Activated T-cell treated with anti-CD3 and anti-CD28 coated beads for 24 hours (primary cell): ENCODE data around the gene CTU1.

ENCODE experiments used
- DNase-seq: peaks from one replicate; pipeline ENCODE4 v3.0.0-alpha.2; 2020; ENCODE audit warnings: low read depth

The CTU1 gene

DNA sequence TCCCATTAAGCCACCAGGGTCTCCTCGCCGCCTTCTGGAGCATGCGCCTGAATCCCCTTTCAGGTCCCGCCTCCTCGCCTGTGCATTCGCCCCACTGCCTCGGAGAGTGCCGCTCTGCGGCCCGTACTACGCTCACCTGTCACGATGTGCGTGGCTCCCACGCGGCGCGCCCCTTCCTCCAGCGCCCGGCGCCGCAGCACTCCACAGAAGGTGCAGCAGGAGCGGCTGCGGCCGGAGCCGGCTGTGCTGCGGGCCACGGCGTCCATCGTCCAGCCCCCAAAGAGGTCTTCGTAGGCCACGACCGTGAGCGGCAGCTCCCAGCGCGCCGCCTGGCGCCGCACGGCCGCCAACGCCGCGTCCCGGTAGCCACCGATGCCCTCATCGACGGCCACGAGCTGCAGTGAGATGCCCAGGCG lies 4.3 kb downstream of the CTU1 start:
- DNase-seq = no peak

- no peak for DNase-seq
Measured at GRCh38 chr19:51102991-51103390, 5.2 kb downstream of the CTU1 start.

- no peak for DNase-seq
Measured at GRCh38 chr19:51101171-51101865, 6.9 kb downstream of the CTU1 start.

GRCh38 chr19:51100601-51101000 lies 7.6 kb downstream of the CTU1 start:
- no peak for DNase-seq

DNA sequence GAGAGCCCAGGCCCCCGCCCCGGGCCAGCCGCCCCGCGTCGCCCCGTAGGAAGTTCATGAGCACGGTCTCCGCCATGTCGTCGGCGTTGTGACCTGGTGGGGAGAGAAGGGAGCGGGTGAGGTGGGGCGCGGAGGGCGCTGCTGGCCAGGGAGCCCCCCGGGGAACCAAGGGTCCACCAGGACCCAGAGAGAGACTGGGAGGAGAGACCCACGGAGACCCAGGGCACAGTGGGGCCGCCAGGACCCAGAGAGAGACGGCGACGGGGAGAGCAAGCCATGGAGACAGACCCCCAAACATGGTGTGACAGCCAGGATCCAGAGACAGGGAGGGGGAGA lies 9.2 kb downstream of the CTU1 start:
- no peak for DNase-seq

DNA sequence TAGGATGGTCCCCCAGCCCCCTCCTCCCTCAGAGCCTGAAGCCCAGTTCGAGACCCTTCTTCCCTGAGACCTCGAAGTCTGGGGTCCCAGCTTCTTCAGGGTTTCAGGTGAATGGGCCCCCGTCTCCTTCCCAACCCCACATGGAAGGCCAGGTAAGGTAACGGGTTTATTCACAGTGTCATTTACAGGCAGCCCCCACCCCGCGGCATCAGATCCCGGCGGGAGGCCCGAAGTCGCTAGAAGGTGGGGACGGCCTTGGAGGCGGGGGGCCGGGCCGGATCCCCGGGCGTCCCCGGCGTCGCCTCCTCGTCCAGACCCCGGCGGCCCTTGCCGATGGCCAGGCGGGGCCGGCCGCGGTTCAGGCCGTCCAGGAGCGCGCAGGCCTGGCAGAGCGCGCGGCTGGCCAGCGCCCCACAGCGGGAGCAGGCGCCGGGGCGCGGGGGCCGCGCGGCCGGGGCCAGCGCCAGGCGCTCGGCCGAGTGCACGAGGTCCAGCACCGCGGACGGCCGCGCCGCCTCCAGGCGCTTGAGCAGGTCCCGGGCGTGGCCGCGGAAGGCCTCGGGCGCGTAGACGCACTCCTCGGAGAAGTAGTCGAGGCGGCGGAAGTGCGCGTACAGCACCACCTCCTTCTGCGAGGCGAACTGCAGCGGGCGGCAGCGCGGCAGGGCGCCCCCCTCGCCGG lies 9.7 kb downstream of the CTU1 start:
- no peak for DNase-seq

- no peak for DNase-seq
Measured at GRCh38 chr19:51097796-51098195, 10.4 kb downstream of the CTU1 start.

GRCh38 chr19:51097166-51097738 lies 11.0 kb downstream of the CTU1 start:
- peak; percentile 51 for DNase-seq

- DNase-seq = no peak
Measured at GRCh38 chr19:51096473-51097165, 11.6 kb downstream of the CTU1 start.

GRCh38 chr19:51094696-51095279 lies 13.4 kb downstream of the CTU1 start:
- peak; percentile 11 for DNase-seq

DNA sequence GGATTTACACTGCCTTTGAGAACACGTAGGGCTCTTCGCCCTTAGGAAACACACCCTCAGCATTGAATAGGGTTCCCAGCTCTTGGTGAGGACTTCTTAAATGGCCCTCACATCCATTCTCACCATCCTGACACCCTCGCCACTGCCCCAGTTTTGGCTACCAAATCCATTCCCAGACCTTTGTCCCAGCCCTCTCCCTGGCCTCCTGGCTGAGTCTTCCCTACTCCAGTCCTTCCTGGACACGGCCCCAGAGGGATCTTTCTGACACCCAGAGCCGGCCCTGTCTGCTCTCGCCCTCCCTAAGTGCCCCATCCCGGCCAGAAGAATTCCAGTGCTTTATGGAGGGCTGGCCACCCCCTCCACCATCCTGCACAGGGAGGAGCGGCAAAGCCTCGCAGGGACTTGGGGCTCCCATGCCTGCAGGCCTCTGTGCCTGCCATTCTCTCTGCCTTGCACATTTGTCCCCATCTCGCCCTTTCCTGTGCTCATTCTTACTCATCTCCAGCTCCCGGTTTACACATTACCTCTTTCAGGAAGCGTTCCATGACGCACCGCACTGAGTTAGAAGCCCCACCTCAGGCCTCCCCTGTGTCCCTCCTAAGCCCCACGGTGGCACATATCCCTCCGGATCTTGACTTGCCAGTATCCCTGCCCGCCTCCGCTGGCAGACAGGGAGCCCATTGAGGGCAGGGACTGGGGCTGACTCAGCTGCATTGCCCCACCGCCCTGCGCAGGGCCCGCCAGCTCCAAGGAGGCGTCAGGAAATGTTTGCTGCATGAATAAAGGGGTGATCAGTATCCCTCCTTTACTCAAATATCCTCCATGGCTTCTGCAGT lies 14.5 kb downstream of the CTU1 start:
- DNase-seq = no peak

GRCh38 chr19:51093101-51093500 lies 15.1 kb downstream of the CTU1 start:
- DNase-seq = no peak

GRCh38 chr19:51091895-51092873 lies 16.0 kb downstream of the CTU1 start:
- no peak for DNase-seq

DNA sequence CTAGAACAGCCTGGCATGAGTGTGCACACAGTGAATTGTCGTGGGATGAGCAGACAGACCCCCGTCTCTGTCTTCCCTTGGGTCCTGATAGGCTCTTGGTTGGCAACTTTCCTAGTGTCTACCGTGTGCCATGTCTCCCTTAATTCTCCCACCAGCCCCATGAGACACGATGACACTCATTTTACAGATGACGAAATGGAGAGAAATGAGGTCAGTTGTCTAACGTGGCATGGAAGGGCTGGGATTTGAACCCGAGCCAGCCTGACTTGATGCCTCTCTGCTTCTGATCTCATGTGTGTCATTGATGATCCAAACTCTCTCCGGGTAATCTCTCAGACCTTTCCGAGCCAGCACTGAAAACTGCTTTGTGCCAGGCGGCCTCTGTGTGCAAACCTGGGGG lies 17.1 kb downstream of the CTU1 start:
- DNase-seq = no peak

DNA sequence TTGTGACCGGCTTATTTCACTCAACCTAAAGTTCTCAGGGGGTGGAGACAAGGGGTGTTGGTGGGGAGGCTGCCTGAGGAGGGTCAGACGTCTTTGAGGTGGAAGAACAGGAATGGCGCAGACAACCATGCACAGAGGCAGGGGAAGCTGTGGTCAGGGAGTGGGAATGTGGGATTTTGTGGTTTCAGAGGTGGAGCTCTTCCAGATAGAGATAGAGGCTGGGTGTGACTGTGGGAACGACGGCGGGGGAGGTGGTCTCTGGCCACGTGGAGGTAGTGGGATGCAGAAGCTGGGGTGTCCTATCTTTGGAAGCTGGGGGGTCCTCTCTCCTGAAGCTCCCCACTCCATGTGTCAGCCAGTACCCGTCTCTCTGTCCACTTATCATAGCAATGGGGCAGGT lies 17.7 kb downstream of the CTU1 start:
- DNase-seq = no peak

- DNase-seq = no peak
Measured at GRCh38 chr19:51089786-51090185, 18.4 kb downstream of the CTU1 start.

- DNase-seq = no peak
Measured at GRCh38 chr19:51086153-51086850, 21.9 kb downstream of the CTU1 start.

- no peak for DNase-seq
Measured at GRCh38 chr19:51084505-51084904, 23.7 kb downstream of the CTU1 start.

DNA sequence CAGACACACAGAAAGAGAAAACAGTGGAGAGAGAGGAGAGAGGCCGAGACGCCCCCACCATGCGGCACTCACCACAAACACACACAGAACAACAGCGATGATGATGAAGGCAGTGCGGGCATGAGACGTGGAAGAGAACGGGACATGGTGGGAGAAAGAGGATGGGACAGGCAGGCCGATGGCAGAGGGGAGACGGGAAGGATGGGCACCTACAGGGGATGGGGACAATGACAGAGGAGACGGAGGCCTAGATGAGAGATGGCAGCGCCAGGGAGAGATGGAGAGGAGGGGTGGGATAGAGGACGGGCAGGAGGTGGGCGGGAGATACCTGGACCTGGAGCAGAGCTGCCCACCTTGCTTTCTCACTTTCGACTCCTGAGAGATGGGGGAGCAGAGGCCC lies 24.4 kb downstream of the CTU1 start:
- no peak for DNase-seq

DNA sequence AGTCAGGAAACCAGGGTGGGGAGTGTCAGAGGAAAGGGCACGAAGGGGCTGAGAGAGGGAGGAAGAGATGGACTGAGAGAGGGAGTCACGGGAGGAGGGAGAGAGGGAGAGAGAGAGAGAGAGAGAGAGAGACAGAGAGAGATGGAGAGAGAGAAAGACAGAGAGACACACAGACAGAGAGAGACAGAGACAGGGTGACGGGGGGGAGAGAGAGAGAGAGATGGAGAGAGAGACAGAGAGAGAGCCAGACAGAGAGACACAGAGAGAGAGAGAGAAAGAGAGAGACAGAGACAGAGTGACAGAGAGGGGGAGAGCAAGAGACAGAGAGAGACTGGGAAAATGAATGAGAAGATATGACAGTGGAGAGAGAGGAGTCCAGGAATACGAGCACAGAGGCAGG lies 25.0 kb downstream of the CTU1 start:
- DNase-seq = no peak
